Measurements from ENCODE around the gene MEI1.

The MEI1 gene

GRCh38 chr22:41841085-41841712 is 141.9 kb downstream of the MEI1 start:
- DNase-seq (ENCODE audit: low read depth), result no peak

GRCh38 chr22:41842996-41843970 is 144.0 kb downstream of the MEI1 start:
- no peak for DNase-seq (ENCODE audit: low read depth)

GRCh38 chr22:41844036-41844435 is 144.7 kb downstream of the MEI1 start:
- no peak for DNase-seq (ENCODE audit: low read depth)

GRCh38 chr22:41844513-41844912 is 145.2 kb downstream of the MEI1 start:
- no peak for DNase-seq (ENCODE audit: low read depth)

- no peak for DNase-seq (ENCODE audit: low read depth)
These were observed 146.3 kb downstream of the MEI1 start for GRCh38 chr22:41845380-41846267.

- no peak for DNase-seq (ENCODE audit: low read depth)
These were observed 147.1 kb downstream of the MEI1 start for GRCh38 chr22:41846268-41846987.

GRCh38 chr22:41847300-41847699 is 148.0 kb downstream of the MEI1 start:
- no peak for DNase-seq (ENCODE audit: low read depth)

- DNase-seq (ENCODE audit: low read depth), result no peak
These were observed 149.2 kb downstream of the MEI1 start for GRCh38 chr22:41848468-41848867.
